HG03432 (cell line): ENCODE data around the gene ARID1B.

ENCODE experiments used
- ATAC-seq: cut with Tn5 transposase; IDR thresholded peaks from one replicate; pipeline ENCODE4 v1.9.1; 2021; ENCODE audit warnings: mild to moderate bottlenecking, moderate library complexity; ENCODE audit not compliant: unreplicated experiment

Gene ARID1B

GRCh38 chr6:157229132-157229618 lies 452.0 kb downstream of the ARID1B start:
- ATAC-seq: no peak

DNA sequence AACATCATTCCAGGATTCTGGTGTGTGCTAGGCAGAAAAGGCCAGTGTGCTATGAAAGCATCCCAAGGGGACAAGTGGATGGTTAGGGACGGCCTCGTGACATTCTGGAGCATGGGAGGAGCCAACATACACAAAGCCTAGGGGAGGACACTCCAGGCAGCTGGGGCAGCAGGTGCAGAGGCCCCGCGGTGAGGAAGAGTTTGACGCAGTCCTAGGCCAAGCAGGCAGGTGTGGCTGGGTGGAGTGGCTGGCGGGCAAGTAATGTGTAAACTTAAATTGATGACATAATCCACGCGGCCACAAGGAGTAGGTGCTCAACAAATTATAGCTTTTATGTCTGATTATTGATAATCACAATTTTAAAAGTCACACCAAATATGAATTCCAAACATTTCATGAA lies 452.5 kb downstream of the ARID1B start:
- no peak for ATAC-seq

- ATAC-seq: no peak
Observed at GRCh38 chr6:157230910-157231309, 453.7 kb downstream of the ARID1B start.

- ATAC-seq: no peak
Observed at GRCh38 chr6:157232161-157232895, 455.1 kb downstream of the ARID1B start.

GRCh38 chr6:157233156-157233555 lies 456.0 kb downstream of the ARID1B start:
- ATAC-seq: no peak

- no peak for ATAC-seq
Observed at GRCh38 chr6:157233686-157234085, 456.5 kb downstream of the ARID1B start.

DNA sequence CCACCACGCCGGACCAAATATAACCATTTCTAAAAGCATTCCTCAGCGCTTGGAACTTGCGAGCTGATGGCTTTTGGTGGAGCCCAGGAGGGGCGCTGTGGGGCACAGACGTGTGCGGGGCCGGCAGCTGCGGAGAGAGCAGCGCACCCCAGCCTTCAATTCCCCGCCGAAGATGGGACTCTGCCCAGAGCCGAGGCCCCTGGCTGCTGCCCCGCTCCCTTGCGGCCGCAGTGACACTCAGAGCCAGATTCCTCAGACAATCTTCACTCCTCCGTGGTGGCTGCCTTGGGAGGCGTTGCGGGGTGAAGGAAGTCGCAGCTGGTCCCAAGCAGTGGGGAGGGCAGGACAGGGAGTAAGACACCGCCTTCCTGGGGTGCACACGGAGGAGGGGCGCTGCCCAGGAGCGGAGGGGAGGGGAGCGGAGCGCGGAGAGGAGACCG lies 458.4 kb downstream of the ARID1B start:
- ATAC-seq: peak; percentile 39

- ATAC-seq: peak; percentile 31
Observed at GRCh38 chr6:157236040-157236725, 459.0 kb downstream of the ARID1B start.

DNA sequence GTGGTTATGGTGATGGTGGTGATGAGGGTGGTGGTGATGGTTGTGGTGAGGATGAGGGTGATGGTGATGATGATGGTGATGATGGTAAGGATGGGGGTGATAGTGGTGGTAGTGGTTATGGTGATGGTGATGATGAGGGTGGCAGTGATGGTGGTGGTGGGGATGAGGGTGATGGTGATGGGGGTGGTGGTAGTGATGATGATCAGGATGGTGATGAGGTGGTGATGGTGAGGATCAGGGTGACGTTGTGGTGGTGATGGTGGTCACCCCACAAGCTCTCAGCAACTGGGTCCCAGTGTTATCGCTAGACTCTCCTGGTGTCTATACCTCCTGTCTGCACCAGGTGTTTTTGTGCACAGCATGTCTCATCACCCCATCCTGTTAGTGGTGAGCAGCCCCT lies 461.2 kb downstream of the ARID1B start:
- no peak for ATAC-seq

- ATAC-seq: no peak
Observed at GRCh38 chr6:157239148-157239547, 462.0 kb downstream of the ARID1B start.

- ATAC-seq: no peak
Observed at GRCh38 chr6:157239671-157240058, 462.5 kb downstream of the ARID1B start.

- ATAC-seq: no peak
Observed at GRCh38 chr6:157240059-157240959, 463.1 kb downstream of the ARID1B start.

GRCh38 chr6:157240960-157241311 lies 463.8 kb downstream of the ARID1B start:
- ATAC-seq: no peak

DNA sequence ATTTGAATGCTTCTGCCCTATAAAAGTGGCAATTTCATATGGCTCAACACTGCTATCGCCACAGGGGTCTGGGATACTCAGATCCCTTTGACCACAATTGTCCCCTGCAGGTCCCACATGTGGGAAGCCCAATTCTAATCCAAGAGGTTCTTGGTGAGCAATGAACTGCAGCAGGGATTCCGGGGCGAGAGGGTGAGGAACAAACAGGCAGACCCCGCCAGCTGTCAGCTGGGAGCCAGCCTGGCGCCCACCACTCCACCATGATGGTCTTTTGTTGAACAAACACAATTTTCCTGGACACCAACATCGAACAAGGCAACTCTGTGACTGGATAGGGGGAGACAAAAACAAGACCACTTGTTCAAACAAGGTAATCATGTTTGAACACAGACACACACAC lies 465.6 kb downstream of the ARID1B start:
- ATAC-seq: no peak

DNA sequence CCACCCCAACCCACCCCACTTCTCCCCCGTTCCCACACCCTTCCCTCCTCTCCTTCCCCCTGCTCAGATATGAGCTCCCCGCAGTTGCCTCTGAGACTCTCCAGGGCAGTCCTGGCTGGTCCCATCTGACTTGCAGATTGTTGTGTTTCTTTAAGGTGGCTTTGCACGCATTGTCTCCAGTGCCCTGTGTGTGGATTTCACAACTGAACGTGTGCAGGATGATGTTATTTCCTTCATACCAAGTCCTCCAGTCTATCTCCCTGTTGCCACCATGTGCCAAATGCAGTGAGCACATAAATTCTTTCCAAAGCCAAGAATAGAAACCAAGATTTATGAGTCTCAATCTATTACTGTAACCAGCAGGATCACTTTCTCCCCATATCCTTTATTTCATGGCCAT lies 467.0 kb downstream of the ARID1B start:
- ATAC-seq: no peak

- ATAC-seq: no peak
Observed at GRCh38 chr6:157244780-157245179, 467.6 kb downstream of the ARID1B start.

DNA sequence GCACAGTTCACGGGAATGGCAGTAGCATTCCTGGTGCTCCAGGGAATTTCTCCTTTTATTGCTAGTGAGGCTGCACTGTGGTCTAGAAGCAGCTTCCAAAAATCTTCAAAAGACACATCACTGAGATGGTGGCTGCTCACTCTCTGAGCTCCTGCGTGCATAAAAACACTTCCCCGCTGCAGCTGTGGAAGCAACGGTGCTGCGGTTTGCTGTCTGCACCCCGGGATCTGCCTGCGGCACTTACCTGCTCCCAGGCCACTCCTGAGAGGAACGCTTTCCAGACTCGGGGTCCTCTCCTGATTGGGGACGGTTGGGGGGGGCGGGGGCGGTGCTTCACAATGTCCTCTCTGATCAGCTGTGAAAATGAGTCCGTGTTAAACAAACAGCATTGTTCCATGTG lies 468.3 kb downstream of the ARID1B start:
- no peak for ATAC-seq

- ATAC-seq: no peak
Observed at GRCh38 chr6:157246048-157246630, 469.0 kb downstream of the ARID1B start.

DNA sequence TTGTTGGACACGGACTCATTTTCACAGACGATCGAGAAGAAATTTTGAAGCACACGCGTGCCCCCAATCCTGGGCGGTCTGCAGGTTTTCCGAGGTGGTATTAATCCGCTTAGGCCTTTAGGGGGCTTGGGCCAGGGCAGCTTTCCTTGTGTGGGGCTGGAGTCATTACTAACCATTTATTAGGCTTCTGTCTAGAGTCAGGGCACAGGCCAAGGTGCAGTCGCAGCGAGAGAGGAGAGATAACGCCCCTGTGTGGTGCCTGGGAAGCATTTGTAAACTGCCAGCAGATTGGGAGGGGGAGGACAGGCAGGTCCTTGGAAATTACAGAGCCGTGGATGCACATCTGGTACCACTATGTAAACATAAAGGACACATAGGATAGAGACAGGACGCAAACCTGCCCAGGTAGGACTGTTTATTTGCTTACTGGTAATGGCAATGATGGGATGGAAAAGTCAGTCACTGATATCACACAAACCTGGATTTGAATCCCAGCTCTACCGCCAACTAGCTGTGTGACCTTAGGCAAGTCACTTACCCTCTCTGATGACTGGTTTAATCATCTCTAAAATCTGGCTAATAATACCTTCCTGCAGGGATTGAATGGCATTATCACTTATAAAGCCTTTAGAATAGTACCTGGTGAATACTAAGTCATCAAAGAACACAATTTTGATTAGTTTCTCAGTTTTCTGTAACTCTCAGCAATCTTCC lies 469.8 kb downstream of the ARID1B start:
- ATAC-seq: no peak

GRCh38 chr6:157248264-157248663 lies 471.1 kb downstream of the ARID1B start:
- ATAC-seq: no peak
